H1 (cell line): ENCODE data around the gene IRS1. TPM values are rescaled to one million over a fixed set of nuclear protein-coding genes. Genes with fewer than 3 reads are reported as not detected.

Experiments
- CTCF ChIA-PET: fragments of 300-600 bp; sonication (Branson Sonifier 250); formaldehyde crosslinking; loops from one replicate; lab custom pipeline; 2021; ENCODE audit not compliant: partially characterized antibody; lab: Charles Lee
- POLR2A ChIA-PET: fragments of 300-600 bp; sonication (Branson Sonifier 250); formaldehyde crosslinking; loops from one replicate; lab custom pipeline; 2021; ENCODE audit warnings: inconsistent platforms; ENCODE audit not compliant: partially characterized antibody; lab: Charles Lee
- DNase-seq, 2 experiments: peaks; one replicate each; pipeline versions ENCODE4 v3.0.0 to v3.0.0-alpha.2; 2010 to 2022; ENCODE audit warnings: low spot score in 2 of 2, low read depth in 1 of 2, mixed read lengths in 1 of 2
- FAIRE-seq: peaks from 2 replicates; lab custom pipeline; 2011; peaks lifted over from hg19 to GRCh38; lab: Jason Lieb, UNC
- H2AFZ ChIP-seq: 2 replicates; pipeline ENCODE4 v1.8.1; 2012; ENCODE audit warnings: low read length, inconsistent platforms
- H2AK5ac ChIP-seq: 2 replicates; pipeline ENCODE4 v1.6.1; 2013; ENCODE audit warnings: low read depth, low read length
- H2BK120ac ChIP-seq: replicated peaks from 2 replicates; pipeline ENCODE3; 2013; ENCODE audit warnings: low read depth, low read length, inconsistent platforms
- H2BK12ac ChIP-seq: 2 replicates; pipeline ENCODE4 v1.6.1; 2013; ENCODE audit warnings: low read depth, low read length
- H2BK15ac ChIP-seq: 2 replicates; pipeline ENCODE4 v1.6.1; 2013; ENCODE audit warnings: low read length
- H2BK20ac ChIP-seq: 2 replicates; pipeline ENCODE4 v1.6.1; 2013; ENCODE audit warnings: low read length
- H2BK5ac ChIP-seq: 2 replicates; pipeline ENCODE4 v1.6.1; 2013; ENCODE audit warnings: low read depth, low read length
- H3K14ac ChIP-seq: 2 replicates; pipeline ENCODE4 v1.6.1; 2013; ENCODE audit warnings: inconsistent platforms; ENCODE audit not compliant: insufficient read length
- H3K18ac ChIP-seq: 2 replicates; pipeline ENCODE4 v1.6.1; 2013; ENCODE audit warnings: low read length; ENCODE audit errors: extremely low read depth
- H3K23ac ChIP-seq: 2 replicates; pipeline ENCODE4 v1.6.1; 2013; ENCODE audit warnings: inconsistent platforms; ENCODE audit not compliant: insufficient read length
- H3K23me2 ChIP-seq: 2 replicates; pipeline ENCODE4 v1.6.1; 2013; ENCODE audit warnings: low read depth, low read length
- H3K27ac ChIP-seq: 2 replicates; pipeline ENCODE4 v1.6.1; 2011; ENCODE audit warnings: low read depth, low read length, inconsistent platforms
- H3K27me3 ChIP-seq, 4 experiments: replicated peaks in 1 of 4; 1 replicate in 1 of 4; 2 replicates in 3 of 4; pipeline versions ENCODE4 v1.6.1 to v1.8.1; 2011 to 2013; ENCODE audit warnings: low read length in 3 of 4, mild to moderate bottlenecking in 3 of 4, inconsistent platforms in 2 of 4, mixed read lengths in 2 of 4, moderate library complexity in 1 of 4; ENCODE audit not compliant: control insufficient read depth in 3 of 4, insufficient read depth in 3 of 4; ENCODE audit errors: extremely low read depth in 1 of 4
- H3K36me3 ChIP-seq, 4 experiments: 2 replicates each; pipeline versions ENCODE4 v1.6.1 to v1.8.1; 2011 to 2013; ENCODE audit warnings: mild to moderate bottlenecking in 4 of 4, low read length in 3 of 4, moderate library complexity in 2 of 4, control low read depth in 1 of 4, inconsistent platforms in 1 of 4; ENCODE audit not compliant: insufficient read depth in 4 of 4, control insufficient read depth in 2 of 4
- H3K4ac ChIP-seq: replicated peaks from 2 replicates; pipeline ENCODE3; 2013; ENCODE audit warnings: low read length, low read depth, mixed read lengths, inconsistent platforms; ENCODE audit not compliant: insufficient read length
- H3K4me1 ChIP-seq, 4 experiments: replicated peaks in 1 of 4; 1 replicate in 1 of 4; 2 replicates in 3 of 4; pipeline versions ENCODE4 v1.6.1 to v1.8.1; 2011 to 2013; ENCODE audit warnings: low read length in 3 of 4, inconsistent platforms in 2 of 4, mixed read lengths in 1 of 4; ENCODE audit not compliant: insufficient read depth in 4 of 4, control insufficient read depth in 3 of 4
- H3K4me2 ChIP-seq, 2 experiments: 2 replicates each; pipeline versions ENCODE4 v1.6.1 to v1.8.1; 2011 to 2013; ENCODE audit warnings: low read depth in 2 of 2, low read length in 2 of 2, control low read depth in 1 of 2, inconsistent platforms in 1 of 2, mild to moderate bottlenecking in 1 of 2; ENCODE audit not compliant: insufficient read depth in 1 of 2
- H3K4me3 ChIP-seq, 4 experiments: fragments of 200-600, 300-600 bp in 1 of 4; sonication (generic), shearing (Covaris generic), sonication (Bioruptor Twin) in 1 of 4; 2 replicates each; pipeline versions ENCODE4 v1.5.1 to v1.8.1; 2011 to 2016; ENCODE audit warnings: low read length in 4 of 4, low read depth in 3 of 4, control low read depth in 2 of 4, inconsistent platforms in 2 of 4, mild to moderate bottlenecking in 2 of 4, mixed read lengths in 1 of 4, moderate library complexity in 1 of 4; ENCODE audit not compliant: insufficient read depth in 2 of 4; ENCODE audit errors: extremely low read depth in 1 of 4
- H3K56ac ChIP-seq: replicated peaks from 2 replicates; pipeline ENCODE3; 2013; ENCODE audit warnings: low read depth, mild to moderate bottlenecking, mixed read lengths, low read length, inconsistent platforms; ENCODE audit not compliant: insufficient read length
- H3K79me1 ChIP-seq: 2 replicates; pipeline ENCODE4 v1.6.1; 2013; ENCODE audit warnings: low read depth, low read length, control low read depth
- H3K79me2 ChIP-seq, 2 experiments: 2 replicates each; pipeline versions ENCODE4 v1.6.1 to v1.8.1; 2012 to 2013; ENCODE audit warnings: low read length in 2 of 2, mild to moderate bottlenecking in 2 of 2, inconsistent platforms in 1 of 2; ENCODE audit not compliant: insufficient read depth in 2 of 2, control insufficient read depth in 1 of 2
- H3K9ac ChIP-seq, 4 experiments: replicated peaks in 1 of 4; 1 replicate in 1 of 4; 2 replicates in 3 of 4; pipeline versions ENCODE4 v1.6.1 to v1.8.1; 2011 to 2013; ENCODE audit warnings: low read depth in 3 of 4, low read length in 3 of 4, control low read depth in 2 of 4, mild to moderate bottlenecking in 2 of 4, moderate library complexity in 2 of 4, inconsistent platforms in 1 of 4; ENCODE audit errors: extremely low read depth in 1 of 4
- H3K9me3 ChIP-seq, 2 experiments: 2 replicates each; pipeline versions ENCODE4 v1.6.1 to v1.8.1; 2012 to 2013; ENCODE audit warnings: mild to moderate bottlenecking in 2 of 2, moderate library complexity in 2 of 2, control low read depth in 1 of 2, inconsistent platforms in 1 of 2, low read depth in 1 of 2, low read length in 1 of 2, mixed read lengths in 1 of 2; ENCODE audit not compliant: insufficient read depth in 2 of 2
- H4K20me1 ChIP-seq, 2 experiments: replicated peaks in 1 of 2; 2 replicates each; pipeline versions ENCODE3 to v1.8.1; 2011 to 2013; ENCODE audit warnings: inconsistent platforms in 2 of 2, low read length in 2 of 2, mild to moderate bottlenecking in 1 of 2; ENCODE audit not compliant: insufficient read depth in 2 of 2, control insufficient read depth in 1 of 2
- H4K5ac ChIP-seq: 2 replicates; pipeline ENCODE4 v1.6.1; 2013; ENCODE audit warnings: low read length, low read depth, mixed read lengths, inconsistent platforms; ENCODE audit not compliant: insufficient read length
- H4K8ac ChIP-seq: 2 replicates; pipeline ENCODE4 v1.8.0; 2013; ENCODE audit warnings: mild to moderate bottlenecking, moderate library complexity, low read length, inconsistent platforms; ENCODE audit not compliant: insufficient read depth; ENCODE audit errors: extremely low read depth
- H4K91ac ChIP-seq: replicated peaks from 2 replicates; pipeline ENCODE3; 2013; ENCODE audit warnings: low read length, mixed read lengths, inconsistent platforms; ENCODE audit not compliant: insufficient read length
- ATF3 ChIP-seq: IDR thresholded peaks from 2 replicates; pipeline ENCODE4 v1.6.1; 2011; ENCODE audit warnings: low read depth, mild to moderate bottlenecking, low read length; ENCODE audit not compliant: insufficient read depth
- CHD1 ChIP-seq: IDR thresholded peaks from 2 replicates; pipeline ENCODE4 v1.6.1; 2012; ENCODE audit warnings: low read depth, low read length, improper control_type of control experiment
- CHD2 ChIP-seq: IDR thresholded peaks from 2 replicates; pipeline ENCODE4 v1.6.1; 2012; ENCODE audit warnings: low read length, improper control_type of control experiment
- HDAC2 ChIP-seq, 2 experiments: fragments of 300-600 bp in 1 of 2; sonication (generic) in 1 of 2; IDR thresholded peaks; 2 replicates each; pipeline ENCODE4 v1.6.1; 2011 to 2012; ENCODE audit warnings: low read depth in 2 of 2, low read length in 2 of 2, mild to moderate bottlenecking in 2 of 2, moderate library complexity in 2 of 2, borderline replicate concordance in 1 of 2, inconsistent platforms in 1 of 2
- NANOG ChIP-seq: IDR thresholded peaks from 2 replicates; pipeline ENCODE4 v1.6.1; 2011; ENCODE audit warnings: low read length, low read depth, mild to moderate bottlenecking, inconsistent platforms; ENCODE audit not compliant: insufficient read depth, poor library complexity, severe bottlenecking
- POU5F1 ChIP-seq: IDR thresholded peaks from 2 replicates; pipeline ENCODE4 v1.6.1; 2011; ENCODE audit warnings: low read depth, mild to moderate bottlenecking, low read length, moderate library complexity
- YY1 ChIP-seq: IDR thresholded peaks from 2 replicates; pipeline ENCODE4 v1.6.1; 2011; ENCODE audit warnings: low read depth, mild to moderate bottlenecking, low read length
- WGBS, 2 experiments: shearing (Covaris generic) in 1 of 2; methylation state at CpG; one replicate each; pipeline versions ENCODE4 v1.1.6 to v1.1.7; 2013 to 2015; ENCODE audit warnings: low lambda C conversion rate in 2 of 2, mixed read lengths in 2 of 2, inconsistent platforms in 1 of 2, low coverage in 1 of 2, missing lambda C conversion rate in 1 of 2; ENCODE audit not compliant: insufficient replicate concordance in 2 of 2, insufficient coverage in 1 of 2, insufficient read length in 1 of 2; ENCODE audit errors: extremely low coverage in 1 of 2, missing lambda C conversion rate in 1 of 2; 5-methylcytosine and 5-hydroxymethylcytosine counted together
- polyA plus RNA-seq, 7 experiments: library from polyadenylated mRNA; depleted of rRNA in 3 of 7; stranded (reverse) in 5 of 7; unstranded in 2 of 7; fragments of >200 nt in 5 of 7; fragments of 200-250 nt in 2 of 7; gene quantifications; 1 replicate in 5 of 7; 2 replicates in 1 of 7; 4 replicates in 1 of 7; pipeline versions ENCODE4 v1.2.1 to v1.2.3, GENCODE V29; 2011 to 2013; ENCODE audit warnings: missing spikeins in 2 of 7, mixed read lengths in 2 of 7
- total RNA-seq: library from RNA; stranded (reverse); fragmentation: NEBNext Ultra II Directional; extraction: Animal tissue kit (Norgen Biotek cat#: 25700); gene quantifications from 2 replicates; pipeline ENCODE4 v1.2.1, GENCODE V29; 2021

IRS1 gene
- total and polyA plus RNA-seq, 2 of the 8 experiments (the other 6 are each of a cell fraction or from before 2014, with no cell fraction given): 9.1 to 26.9 TPM

GRCh38 chr2:226777611-226778010, 22.0 kb downstream of the IRS1 start:
- no peak overlapping the region for H2BK12ac ChIP-seq
- no peak for FAIRE-seq
- ChIA-PET CTCF (interaction anchor here (0.8 kb wide), 1 partner anchor 25 kb away, joined by 4 read pairs; no protein-coding TSS in a partner anchor), POLR2A (no interaction called here)
- H3K27me3 ChIP-seq: no peaks in the 10 kb centered on the region
- H3K14ac ChIP-seq: no peak overlapping the region
- H4K91ac ChIP-seq: no peak overlapping the region
- H2BK15ac ChIP-seq: no peak overlapping the region
- H2BK20ac ChIP-seq: no peak overlapping the region
- H2BK5ac ChIP-seq: no peak overlapping the region
- peaks cover 2% of the 10 kb centered on the region; the same call in 1 of the 2 replicates for H3K23me2 ChIP-seq
- no peak overlapping the region for H3K27ac ChIP-seq
- H4K20me1 ChIP-seq: peaks cover 0 to 1% of the 10 kb centered on the region in 2 experiments
- no peak for TF ChIP-seq ATF3
- TF ChIP-seq YY1: peak; percentile 83
- TF ChIP-seq CHD1: no peak
- 0 out of 4 replicates have a peak, but pooled peaks of 1 of the 2 experiments have one; percentile 10 for TF ChIP-seq HDAC2 (IDR thresholded peaks at IDR 0.05; ENCODE audit: borderline replicate concordance in 1 of 2, low read depth in 2 of 2, low read length in 2 of 2)
- TF ChIP-seq POU5F1: peak; percentile 73; the same call in 1 of the 2 replicates
- no peak for TF ChIP-seq CHD2
- peak; percentile 47 for TF ChIP-seq NANOG
- no peak overlapping the region for H3K56ac ChIP-seq
- H2BK120ac ChIP-seq: no peak overlapping the region
- H3K79me2 ChIP-seq: peaks cover 0 to 41% of the 10 kb centered on the region in 2 experiments; a peak in 2 of 4 replicates
- H3K18ac ChIP-seq: no peak overlapping the region
- H4K5ac ChIP-seq: no peak overlapping the region
- H3K9ac ChIP-seq: no peak overlapping the region
- no peak overlapping the region for H3K23ac ChIP-seq
- no peak overlapping the region for H3K4me3 ChIP-seq
- peaks cover 0 to 8% (median 3%) of the 10 kb centered on the region in 4 experiments; a peak in 1 of 8 replicates for H3K36me3 ChIP-seq
- peaks cover 1 to 9% (median 6%) of the 10 kb centered on the region in 4 experiments; a peak in 5 of 7 replicates for H3K4me1 ChIP-seq
- H2AFZ ChIP-seq: no peak overlapping the region
- no peak for DNase-seq
- no peak overlapping the region; a peak in 1 of 4 replicates for H3K4me2 ChIP-seq
- WGBS, 2 experiments: 66% methylated on average over 4 of the region's 4 CpGs; no CpG with 5 or more reads in 1 of the 2 experiments
- 0 out of 4 replicates have a peak, but pooled peaks cover 0 to 8% of the 10 kb centered on the region in 2 experiments for H3K9me3 ChIP-seq
- no peak overlapping the region for H4K8ac ChIP-seq
- H3K79me1 ChIP-seq: no peaks in the 10 kb centered on the region
- H3K4ac ChIP-seq: no peak overlapping the region
- H2AK5ac ChIP-seq: no peak overlapping the region
